ENCODE results near the gene MTRF1L. TPM values are rescaled to one million over a fixed set of nuclear protein-coding genes. Genes with fewer than 3 reads are reported as not detected.
"Not testable (repeated sequence)": the region's sequence is repeated elsewhere in the genome, so short reads cannot be mapped to it uniquely, and the experiment has no call there.

The MTRF1L gene
- total and polyA plus RNA-seq, 4 experiments from 2014 or later: 5.1 to 18.3 (median 12.0) TPM

GRCh38 chr6:153003366-153003690 is 819 bp upstream of the MTRF1L start:
- H3K27ac Mint-ChIP-seq: peak overlapping the region; percentile 82 to 97 (median 93)
- H3K9me3 Mint-ChIP-seq: no peaks in the 10 kb centered on the region
- peaks cover 10 to 23% of the 10 kb centered on the region in 2 donors for H3K36me3 Mint-ChIP-seq
- H3K4me3 Mint-ChIP-seq: peak overlapping the region; percentile 94 to 98 (median 96)
- DNase-seq: peak in 1 of 5 donors; percentile 7
- peak overlapping the region; percentile 89 to 92 for H3K4me3 ChIP-seq (ENCODE audit: low read length in 2 of 2)
- H3K9me3 ChIP-seq (ENCODE audit: control insufficient read depth in 1 of 2, low read length in 2 of 2): no peaks in the 10 kb centered on the region
- no peaks in the 10 kb centered on the region for H3K27me3 ChIP-seq (ENCODE audit: insufficient read depth, low read length)
- H3K27ac ChIP-seq (ENCODE audit: low read depth, low read length): peak overlapping the region; percentile 82
- ChIA-PET CTCF (ENCODE audit: partially characterized antibody) (no interaction called here), POLR2A (ENCODE audit: partially characterized antibody) (interaction anchor here (2.9 kb wide), 1 partner anchor 20 kb away, joined by 17 read pairs; the partner anchor contains the start of gene FBXO5)
- no peaks in the 10 kb centered on the region for H3K27me3 Mint-ChIP-seq
- peaks cover 34 to 48% (median 41%) of the 10 kb centered on the region in 4 donors for H3K4me1 Mint-ChIP-seq
- H3K4me1 ChIP-seq (ENCODE audit: insufficient read depth, low read length): peaks cover 43% of the 10 kb centered on the region
- intact Hi-C loops (cut with micrococcal nuclease): loop anchor here (2.0 to 10.0 kb wide), 3 partner anchors 21 to 1731 kb away; partner anchors contain the start of genes FBXO5 and SCAF8
- no peaks in the 10 kb centered on the region for H3K36me3 ChIP-seq (ENCODE audit: insufficient read depth, low read length)

GRCh38 chr6:153001767-153002612 is 519 bp downstream of the MTRF1L start:
- H3K4me3 ChIP-seq (ENCODE audit: low read length in 2 of 2): peak overlapping the region; percentile 89 to 92
- H3K36me3 ChIP-seq (ENCODE audit: insufficient read depth, low read length): peaks cover 6% of the 10 kb centered on the region
- DNase-seq: peak in 2 of 5 donors; percentile 5 to 35
- H3K4me1 ChIP-seq (ENCODE audit: insufficient read depth, low read length): peaks cover 43% of the 10 kb centered on the region
- H3K27me3 ChIP-seq (ENCODE audit: insufficient read depth, low read length): no peaks in the 10 kb centered on the region
- peak overlapping the region; percentile 82 for H3K27ac ChIP-seq (ENCODE audit: low read depth, low read length)
- Mint-ChIP-seq H3K4me3 (peak overlapping the region; percentile 94 to 98 (median 96)), H3K27ac (peak overlapping the region; percentile 82 to 95 (median 93)), H3K4me1 (peaks cover 35 to 54% (median 46%) of the 10 kb centered on the region in 4 donors), H3K27me3 (no peaks in the 10 kb centered on the region), H3K36me3 (peaks cover 16 to 32% of the 10 kb centered on the region in 2 donors), H3K9me3 (no peaks in the 10 kb centered on the region)
- intact Hi-C loops (cut with micrococcal nuclease): loop anchor here (2.0 to 10.0 kb wide), 3 partner anchors 19 to 1733 kb away; partner anchors contain the start of genes FBXO5 and SCAF8
- POLR2A ChIA-PET (ENCODE audit: partially characterized antibody): interaction anchor here (0.7 to 2.9 kb wide), 3 partner anchors 17 to 1293 kb away, joined by 3 to 17 read pairs (median 3); partner anchors contain the start of gene FBXO5
- CTCF ChIA-PET (ENCODE audit: partially characterized antibody): interaction anchor here (0.6 to 2.2 kb wide), 5 partner anchors 16 to 1722 kb away, joined by 3 to 8 read pairs (median 3); partner anchors contain the start of gene FBXO5
- H3K9me3 ChIP-seq (ENCODE audit: control insufficient read depth in 1 of 2, low read length in 2 of 2): no peaks in the 10 kb centered on the region

GRCh38 chr6:153000790-153001189 is 1.7 kb downstream of the MTRF1L start:
- H3K4me3 ChIP-seq (ENCODE audit: low read length in 2 of 2); H3K27ac ChIP-seq (ENCODE audit: low read depth, low read length); H3K9me3 Mint-ChIP-seq; H3K9me3 ChIP-seq (ENCODE audit: control insufficient read depth in 1 of 2, low read length in 2 of 2); H3K27me3 ChIP-seq (ENCODE audit: insufficient read depth, low read length); DNase-seq; H3K27me3 Mint-ChIP-seq: not testable (repeated sequence)
- H3K36me3 Mint-ChIP-seq: peaks cover 22 to 40% of the 10 kb centered on the region in 2 donors
- peak overlapping the region in 1 of 7 donors; percentile 82 for H3K27ac Mint-ChIP-seq
- POLR2A ChIA-PET (ENCODE audit: partially characterized antibody): interaction anchor here (1.6 kb wide), 1 partner anchor 17 kb away, joined by 10 read pairs; the partner anchor contains the start of gene FBXO5
- intact Hi-C loops (cut with micrococcal nuclease): loop anchor here (10.0 kb wide), 2 partner anchors 1244 to 1734 kb away; partner anchors contain the start of gene SCAF8
- H3K36me3 ChIP-seq (ENCODE audit: insufficient read depth, low read length): peaks cover 12% of the 10 kb centered on the region
- peak overlapping the region in 7 of 8 donors; percentile 94 to 98 (median 97) for H3K4me3 Mint-ChIP-seq
- peaks cover 51% of the 10 kb centered on the region for H3K4me1 ChIP-seq (ENCODE audit: insufficient read depth, low read length)
- peaks cover 40 to 66% (median 52%) of the 10 kb centered on the region in 4 donors for H3K4me1 Mint-ChIP-seq
- CTCF ChIA-PET (ENCODE audit: partially characterized antibody): interaction anchor here (0.7 to 2.2 kb wide), 4 partner anchors 8 to 52 kb away, joined by 3 to 8 read pairs (median 5); partner anchors contain the start of gene FBXO5

- Mint-ChIP-seq H3K27me3 (no peaks in the 10 kb centered on the region), H3K27ac (peak overlapping the region in 5 of 7 donors; percentile 11 to 82 (median 73)), H3K4me3 (peak overlapping the region; percentile 47 to 78 (median 66)), H3K36me3 (peaks cover 22 to 44% of the 10 kb centered on the region in 2 donors), H3K4me1 (peaks cover 41 to 70% (median 53%) of the 10 kb centered on the region in 4 donors), H3K9me3 (no peaks in the 10 kb centered on the region)
- ChIA-PET POLR2A (ENCODE audit: partially characterized antibody) (interaction anchor here (1.0 to 1.6 kb wide), 2 partner anchors 15 to 17 kb away, joined by 3 to 10 read pairs; partner anchors contain the start of gene FBXO5), CTCF (ENCODE audit: partially characterized antibody) (interaction anchor here (0.7 to 2.2 kb wide), 4 partner anchors 8 to 52 kb away, joined by 3 to 8 read pairs (median 5); partner anchors contain the start of gene FBXO5)
- peaks cover 12% of the 10 kb centered on the region for H3K36me3 ChIP-seq (ENCODE audit: insufficient read depth, low read length)
- intact Hi-C loops (cut with micrococcal nuclease): loop anchor here (10.0 kb wide), 2 partner anchors 1245 to 1735 kb away; partner anchors contain the start of gene SCAF8
- H3K27me3 ChIP-seq (ENCODE audit: insufficient read depth, low read length): no peaks in the 10 kb centered on the region
- H3K9me3 ChIP-seq (ENCODE audit: control insufficient read depth in 1 of 2, low read length in 2 of 2): no peaks in the 10 kb centered on the region
- no peak overlapping the region for H3K4me3 ChIP-seq (ENCODE audit: low read length in 2 of 2)
- no peak overlapping the region for H3K27ac ChIP-seq (ENCODE audit: low read depth, low read length)
- no peak for DNase-seq
- peaks cover 56% of the 10 kb centered on the region for H3K4me1 ChIP-seq (ENCODE audit: insufficient read depth, low read length)
These were observed 2.3 kb downstream of the MTRF1L start for GRCh38 chr6:153000243-153000642.

- peaks cover 56% of the 10 kb centered on the region for H3K4me1 ChIP-seq (ENCODE audit: insufficient read depth, low read length)
- POLR2A ChIA-PET (ENCODE audit: partially characterized antibody): interaction anchor here (1.0 to 1.6 kb wide), 2 partner anchors 14 to 16 kb away, joined by 3 to 10 read pairs; partner anchors contain the start of gene FBXO5
- CTCF ChIA-PET (ENCODE audit: partially characterized antibody): interaction anchor here (1.3 kb wide), 1 partner anchor 46 kb away, joined by 4 read pairs; no protein-coding TSS in a partner anchor
- H3K4me3 ChIP-seq (ENCODE audit: low read length in 2 of 2); H3K27ac ChIP-seq (ENCODE audit: low read depth, low read length); H3K9me3 ChIP-seq (ENCODE audit: control insufficient read depth in 1 of 2, low read length in 2 of 2); H3K27me3 Mint-ChIP-seq; H3K9me3 Mint-ChIP-seq; DNase-seq; intact Hi-C loops (cut with micrococcal nuclease); H3K27me3 ChIP-seq (ENCODE audit: insufficient read depth, low read length): not testable (repeated sequence)
- peaks cover 41 to 70% (median 53%) of the 10 kb centered on the region in 4 donors for H3K4me1 Mint-ChIP-seq
- H3K36me3 ChIP-seq (ENCODE audit: insufficient read depth, low read length): peaks cover 12% of the 10 kb centered on the region
- H3K4me3 Mint-ChIP-seq: peak overlapping the region in 6 of 8 donors; percentile 5 to 72 (median 34)
- H3K27ac Mint-ChIP-seq: peak overlapping the region in 5 of 7 donors; percentile 5 to 81 (median 33)
- peaks cover 22 to 49% of the 10 kb centered on the region in 2 donors for H3K36me3 Mint-ChIP-seq
These were observed 3.0 kb downstream of the MTRF1L start for GRCh38 chr6:152999538-152999937.

GRCh38 chr6:152993847-152994246 is 8.7 kb downstream of the MTRF1L start:
- CTCF ChIA-PET (ENCODE audit: partially characterized antibody): no interaction called here
- peaks cover 39% of the 10 kb centered on the region for H3K36me3 ChIP-seq (ENCODE audit: insufficient read depth, low read length)
- H3K27ac Mint-ChIP-seq: peak overlapping the region in 4 of 7 donors; percentile 38 to 62 (median 55)
- H3K4me1 ChIP-seq (ENCODE audit: insufficient read depth, low read length): peaks cover 24% of the 10 kb centered on the region
- H3K4me1 Mint-ChIP-seq: peaks cover 11 to 29% (median 20%) of the 10 kb centered on the region in 4 donors
- H3K4me3 Mint-ChIP-seq: no peak overlapping the region
- no peaks in the 10 kb centered on the region for H3K27me3 ChIP-seq (ENCODE audit: insufficient read depth, low read length)
- H3K9me3 ChIP-seq (ENCODE audit: control insufficient read depth in 1 of 2, low read length in 2 of 2): no peaks in the 10 kb centered on the region
- no peak for DNase-seq
- no peak overlapping the region for H3K4me3 ChIP-seq (ENCODE audit: low read length in 2 of 2)
- H3K27me3 Mint-ChIP-seq: no peaks in the 10 kb centered on the region
- H3K36me3 Mint-ChIP-seq: peaks cover 36 to 61% of the 10 kb centered on the region in 2 donors
- H3K27ac ChIP-seq (ENCODE audit: low read depth, low read length): no peak overlapping the region
- intact Hi-C loops (cut with micrococcal nuclease): no loop called here
- no peaks in the 10 kb centered on the region for H3K9me3 Mint-ChIP-seq
- POLR2A ChIA-PET (ENCODE audit: partially characterized antibody): no interaction called here

All from CD4-positive, alpha-beta memory T cell (primary cell).